ELF-1 (cell line): ENCODE measurements around the gene SLC46A2.

Source experiments
- DNase-seq: peaks from one replicate; pipeline ENCODE4 v3.0.0-alpha.2; 2016; ENCODE audit warnings: low read depth, low spot score

SLC46A2 gene

GRCh38 chr9:112885324-112885723 lies 5.4 kb downstream of the SLC46A2 start:
- DNase-seq, result no peak

- no peak for DNase-seq
Observed at GRCh38 chr9:112884721-112885120, 6.0 kb downstream of the SLC46A2 start.

GRCh38 chr9:112884101-112884500 lies 6.6 kb downstream of the SLC46A2 start:
- peak; percentile 71 for DNase-seq

GRCh38 chr9:112881331-112881730 lies 9.3 kb downstream of the SLC46A2 start:
- DNase-seq, result no peak

GRCh38 chr9:112880650-112881049 lies 10.0 kb downstream of the SLC46A2 start:
- no peak for DNase-seq

GRCh38 chr9:112878752-112879151 lies 11.9 kb downstream of the SLC46A2 start:
- DNase-seq, result no peak

- DNase-seq, result no peak
Observed at GRCh38 chr9:112873773-112874405, 16.8 kb downstream of the SLC46A2 start.

GRCh38 chr9:112872019-112872418 lies 18.7 kb downstream of the SLC46A2 start:
- DNase-seq, result no peak

GRCh38 chr9:112870556-112870955 lies 20.1 kb downstream of the SLC46A2 start:
- DNase-seq, result no peak

GRCh38 chr9:112869917-112870316 lies 20.8 kb downstream of the SLC46A2 start:
- no peak for DNase-seq

GRCh38 chr9:112869041-112869529 lies 21.6 kb downstream of the SLC46A2 start:
- no peak for DNase-seq

- DNase-seq, result no peak
Observed at GRCh38 chr9:112868461-112868860, 22.2 kb downstream of the SLC46A2 start.

- DNase-seq, result peak; percentile 85
Observed at GRCh38 chr9:112867275-112867991, 23.2 kb downstream of the SLC46A2 start.

- DNase-seq, result peak; percentile 95
Observed at GRCh38 chr9:112866662-112867274, 23.9 kb downstream of the SLC46A2 start.

- DNase-seq, result no peak
Observed at GRCh38 chr9:112864982-112865381, 25.7 kb downstream of the SLC46A2 start.

- no peak for DNase-seq
Observed at GRCh38 chr9:112864403-112864802, 26.3 kb downstream of the SLC46A2 start.

- DNase-seq, result no peak
Observed at GRCh38 chr9:112863746-112864145, 26.9 kb downstream of the SLC46A2 start.

- no peak for DNase-seq
Observed at GRCh38 chr9:112863214-112863613, 27.5 kb downstream of the SLC46A2 start.

GRCh38 chr9:112861638-112862555 lies 28.8 kb downstream of the SLC46A2 start:
- DNase-seq, result no peak

- DNase-seq, result no peak
Observed at GRCh38 chr9:112861155-112861554, 29.5 kb downstream of the SLC46A2 start.

GRCh38 chr9:112860451-112860850 lies 30.2 kb downstream of the SLC46A2 start:
- DNase-seq, result no peak
